ENCODE measurements around the gene STKLD1.

DNA sequence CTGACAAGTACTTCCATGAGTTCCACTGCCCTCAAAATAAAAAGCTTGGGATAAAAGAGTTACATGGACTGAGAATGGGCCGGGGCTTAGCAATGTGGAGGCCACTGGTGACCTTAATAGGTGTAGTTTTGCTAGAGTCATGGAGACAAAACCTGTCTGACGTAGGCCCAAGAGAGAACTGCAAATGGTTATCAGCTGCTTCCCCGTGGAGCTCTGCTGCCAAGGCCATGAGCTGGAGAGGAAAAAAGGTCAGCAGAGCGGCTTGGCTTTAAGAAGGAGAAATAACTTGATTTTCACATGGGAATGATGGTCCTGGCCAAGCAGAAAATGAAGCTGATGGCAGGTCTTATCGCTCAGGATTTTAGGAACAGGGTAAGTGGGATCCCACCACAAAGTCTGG is 36.5 kb upstream of the STKLD1 start:
- no peak for TF ChIP-seq YY1 (IDR thresholded peaks at IDR 0.05; ENCODE audit: insufficient read depth, insufficient read length)
- no peak for TF ChIP-seq SUZ12 (IDR thresholded peaks at IDR 0.05; ENCODE audit: extremely low read depth, insufficient read depth, insufficient read length)
